CD14-positive monocyte (primary cell): ENCODE data around the gene FMO5. TPM values are rescaled to one million over a fixed set of nuclear protein-coding genes. Genes with fewer than 3 reads are reported as not detected.

Experiments
- DNase-seq, 3 donors: peaks; one replicate each; pipeline ENCODE4 v3.0.0-alpha.2; 2011 to 2022
- H2AFZ ChIP-seq: 2 replicates; pipeline ENCODE4 v1.6.0; 2012; ENCODE audit warnings: mild to moderate bottlenecking, low read depth, low read length, inconsistent platforms; ENCODE audit not compliant: insufficient read depth, poor library complexity, severe bottlenecking
- H3K27ac ChIP-seq, 2 donors: 1 replicate in 1 of 2; 2 replicates in 1 of 2; pipeline ENCODE4 v1.5.1; 2012 to 2013; ENCODE audit warnings: low read length in 2 of 2, control low read depth in 1 of 2, inconsistent platforms in 1 of 2, low read depth in 1 of 2, mild to moderate bottlenecking in 1 of 2
- H3K27me3 ChIP-seq, 2 donors: one replicate each; pipeline versions ENCODE4 v1.6.0 to v1.6.1; 2011 to 2013; ENCODE audit warnings: low read length in 2 of 2; ENCODE audit not compliant: control insufficient read depth in 2 of 2, insufficient read depth in 2 of 2
- H3K36me3 ChIP-seq, 2 donors: replicated peaks in 1 of 2; 1 replicate in 1 of 2; 2 replicates in 1 of 2; pipeline versions ENCODE4 v1.5.1 to v1.6.1; 2012 to 2013; ENCODE audit warnings: low read length in 2 of 2, control low read depth in 1 of 2, inconsistent platforms in 1 of 2, mild to moderate bottlenecking in 1 of 2; ENCODE audit not compliant: insufficient read depth in 2 of 2, control insufficient read depth in 1 of 2
- H3K4me1 ChIP-seq, 2 donors: 1 replicate in 1 of 2; 2 replicates in 1 of 2; pipeline versions ENCODE4 v1.5.1 to v1.6.1; 2012 to 2013; ENCODE audit warnings: low read length in 2 of 2, control low read depth in 1 of 2, inconsistent platforms in 1 of 2, mild to moderate bottlenecking in 1 of 2, moderate library complexity in 1 of 2; ENCODE audit not compliant: insufficient read depth in 2 of 2, control insufficient read depth in 1 of 2
- H3K4me2 ChIP-seq: replicated peaks from 2 replicates; pipeline ENCODE3; 2012; ENCODE audit warnings: low read length, moderate library complexity, mild to moderate bottlenecking; ENCODE audit not compliant: poor library complexity, severe bottlenecking; ENCODE audit errors: extremely low read depth
- H3K4me3 ChIP-seq, 3 experiments: fragments of 200-600 bp in 1 of 3; sonication (generic) in 1 of 3; replicated peaks in 1 of 3; 1 replicate in 2 of 3; 2 replicates in 1 of 3; pipeline ENCODE4 v1.5.1; 2011 to 2013; ENCODE audit warnings: low read length in 3 of 3, mild to moderate bottlenecking in 3 of 3, control low read depth in 2 of 3, low read depth in 2 of 3, inconsistent platforms in 1 of 3, moderate library complexity in 1 of 3
- H3K79me2 ChIP-seq: 2 replicates; pipeline ENCODE4 v1.6.0; 2012; ENCODE audit warnings: mild to moderate bottlenecking, control low read depth, inconsistent platforms, low read length, moderate library complexity; ENCODE audit not compliant: insufficient read depth
- H3K9ac ChIP-seq: 2 replicates; pipeline ENCODE4 v1.6.0; 2017; ENCODE audit warnings: low read length, mild to moderate bottlenecking; ENCODE audit not compliant: insufficient read depth, poor library complexity, severe bottlenecking
- H3K9me3 ChIP-seq, 2 donors: replicated peaks in 1 of 2; 1 replicate in 1 of 2; 2 replicates in 1 of 2; pipeline versions ENCODE4 v1.5.1 to v1.6.1; 2012 to 2013; ENCODE audit warnings: low read length in 2 of 2, control low read depth in 1 of 2; ENCODE audit not compliant: control insufficient read depth in 1 of 2, insufficient read depth in 1 of 2
- H4K20me1 ChIP-seq: 2 replicates; pipeline ENCODE4 v1.6.0; 2012; ENCODE audit warnings: mild to moderate bottlenecking, low read length, control low read depth, moderate library complexity; ENCODE audit not compliant: insufficient read depth
- H3K27ac Mint-ChIP-seq, 7 donors: one replicate each; pipeline ENCODE4 v1.8.0; 2020; ENCODE audit warnings: mild to moderate bottlenecking in 7 of 7, mixed read lengths in 7 of 7, moderate library complexity in 6 of 7, inconsistent platforms in 2 of 7
- H3K27me3 Mint-ChIP-seq, 3 donors: one replicate each; pipeline ENCODE4 v1.8.0; 2021 to 2022; ENCODE audit warnings: low read depth in 3 of 3, mild to moderate bottlenecking in 3 of 3, mixed read lengths in 3 of 3, moderate library complexity in 3 of 3, inconsistent platforms in 1 of 3
- H3K36me3 Mint-ChIP-seq, 2 donors: one replicate each; pipeline ENCODE4 v1.8.0; 2020; ENCODE audit warnings: mixed read lengths in 2 of 2, inconsistent platforms in 1 of 2, mild to moderate bottlenecking in 1 of 2
- H3K4me1 Mint-ChIP-seq: one replicate; pipeline ENCODE4 v1.8.0; 2020; ENCODE audit warnings: mild to moderate bottlenecking, mixed read lengths
- H3K4me3 Mint-ChIP-seq, 2 donors: one replicate each; pipeline ENCODE4 v1.8.0; 2020; ENCODE audit warnings: mild to moderate bottlenecking in 2 of 2, mixed read lengths in 2 of 2, moderate library complexity in 1 of 2
- H3K9me3 Mint-ChIP-seq, 7 donors: one replicate each; pipeline ENCODE4 v1.8.0; 2020 to 2022; ENCODE audit warnings: mixed read lengths in 7 of 7, mild to moderate bottlenecking in 6 of 7, moderate library complexity in 6 of 7, inconsistent platforms in 2 of 7
- CTCF ChIP-seq: fragments of 200-600 bp; IDR thresholded peaks from one replicate; pipeline ENCODE4 v1.8.0; 2022; ENCODE audit warnings: antibody characterized with exemption, mild to moderate bottlenecking
- WGBS: methylation state at CpG from one replicate; pipeline ENCODE4 v1.1.5; 2013; ENCODE audit warnings: missing lambda C conversion rate; ENCODE audit not compliant: insufficient coverage; 5-methylcytosine and 5-hydroxymethylcytosine counted together
- intact Hi-C, 2 donors: fragments of 100-400 bp; cut with micrococcal nuclease; formaldehyde crosslinking; loops; one replicate each; pipeline versions ENCODE4 v1.15.0 to v1.15.1; 2023
- polyA plus RNA-seq, 3 donors: library from polyadenylated mRNA; depleted of rRNA in 1 of 3; unstranded in 2 of 3; stranded (reverse) in 1 of 3; fragments of 300-500 nt in 2 of 3; fragments of >200 nt in 1 of 3; fragmentation: Illumina TruSeq in 2 of 3; gene quantifications; 1 replicate in 2 of 3; 2 replicates in 1 of 3; pipeline ENCODE4 v1.2.3, GENCODE V29; 2012 to 2021

The FMO5 gene
- polyA plus RNA-seq, 3 donors: 16.8 to 20.0 (median 18.0) TPM

- peaks cover 17 to 21% of the 10 kb centered on the region in 2 donors for H3K36me3 Mint-ChIP-seq
- H3K9me3 Mint-ChIP-seq: no peaks in the 10 kb centered on the region
- DNase-seq: no peak
- Histone ChIP-seq H3K79me2 (no peaks in the 10 kb centered on the region), H4K20me1 (no peaks in the 10 kb centered on the region), H3K9ac (no peak overlapping the region), H3K27ac (no peak overlapping the region), H3K4me3 (no peak overlapping the region), H3K4me1 (no peaks in the 10 kb centered on the region), H2AFZ (no peak overlapping the region), H3K9me3 (no peaks in the 10 kb centered on the region), H3K27me3 (no peaks in the 10 kb centered on the region), H3K4me2 (no peak overlapping the region), H3K36me3 (peaks cover 0 to 29% of the 10 kb centered on the region in 2 donors)
- intact Hi-C loops: no loop called here
- no peaks in the 10 kb centered on the region for H3K4me1 Mint-ChIP-seq
- TF ChIP-seq CTCF: no peak
- H3K4me3 Mint-ChIP-seq: no peak overlapping the region
- WGBS: 100% methylated on average over 1 of the region's 1 CpG
- H3K27ac Mint-ChIP-seq: no peak overlapping the region
- no peaks in the 10 kb centered on the region for H3K27me3 Mint-ChIP-seq
These were observed 73.9 kb downstream of the FMO5 start for GRCh38 chr1:147151244-147151643.

GRCh38 chr1:147142886-147143285, 82.3 kb downstream of the FMO5 start:
- Mint-ChIP-seq H3K27ac (no peak overlapping the region), H3K4me1 (no peaks in the 10 kb centered on the region), H3K27me3 (peaks cover 0 to 6% (median 5%) of the 10 kb centered on the region in 3 donors), H3K36me3 (no peaks in the 10 kb centered on the region), H3K4me3 (no peak overlapping the region), H3K9me3 (peaks cover 0 to 2% (median 0%) of the 10 kb centered on the region in 7 donors)
- no peaks in the 10 kb centered on the region for H3K4me1 ChIP-seq
- no peaks in the 10 kb centered on the region for H4K20me1 ChIP-seq
- H3K27me3 ChIP-seq: no peaks in the 10 kb centered on the region
- H3K79me2 ChIP-seq: no peaks in the 10 kb centered on the region
- H3K27ac ChIP-seq: no peak overlapping the region
- H2AFZ ChIP-seq: no peak overlapping the region
- intact Hi-C loops: no loop called here
- DNase-seq: no peak
- H3K4me3 ChIP-seq: no peak overlapping the region
- H3K9me3 ChIP-seq: no peaks in the 10 kb centered on the region
- H3K9ac ChIP-seq: no peak overlapping the region
- no peaks in the 10 kb centered on the region for H3K36me3 ChIP-seq
- no peak for TF ChIP-seq CTCF
- WGBS: 100% methylated on average over 1 of the region's 2 CpGs
- no peak overlapping the region for H3K4me2 ChIP-seq

Other genes with a start within 250 kb of the FMO5 start
- gene PRKAB2, start 52.9 kb downstream of the FMO5 start, polyA plus RNA-seq: 10 to 100 TPM in 1 of 3 donors, 1 to 10 TPM in 2; 1.1 to 14.0 (median 1.7) TPM
- 10 to 100 TPM; 13.1 to 23.0 (median 15.2) TPM for gene CHD1L, start 17.3 kb upstream of the FMO5 start, polyA plus RNA-seq